Stimulated activated CD8-positive, alpha-beta memory T cell treated with anti-CD3 and anti-CD28 coated beads, Interleukin-2, amount 100 ng/mL, for 1 hour (primary cell): ENCODE results near the gene TK2.

Source experiments
- DNase-seq, 2 donors: peaks; one replicate each; pipeline ENCODE4 v3.0.0-alpha.2; 2020; ENCODE audit warnings: low read depth in 2 of 2

TK2 gene

DNA sequence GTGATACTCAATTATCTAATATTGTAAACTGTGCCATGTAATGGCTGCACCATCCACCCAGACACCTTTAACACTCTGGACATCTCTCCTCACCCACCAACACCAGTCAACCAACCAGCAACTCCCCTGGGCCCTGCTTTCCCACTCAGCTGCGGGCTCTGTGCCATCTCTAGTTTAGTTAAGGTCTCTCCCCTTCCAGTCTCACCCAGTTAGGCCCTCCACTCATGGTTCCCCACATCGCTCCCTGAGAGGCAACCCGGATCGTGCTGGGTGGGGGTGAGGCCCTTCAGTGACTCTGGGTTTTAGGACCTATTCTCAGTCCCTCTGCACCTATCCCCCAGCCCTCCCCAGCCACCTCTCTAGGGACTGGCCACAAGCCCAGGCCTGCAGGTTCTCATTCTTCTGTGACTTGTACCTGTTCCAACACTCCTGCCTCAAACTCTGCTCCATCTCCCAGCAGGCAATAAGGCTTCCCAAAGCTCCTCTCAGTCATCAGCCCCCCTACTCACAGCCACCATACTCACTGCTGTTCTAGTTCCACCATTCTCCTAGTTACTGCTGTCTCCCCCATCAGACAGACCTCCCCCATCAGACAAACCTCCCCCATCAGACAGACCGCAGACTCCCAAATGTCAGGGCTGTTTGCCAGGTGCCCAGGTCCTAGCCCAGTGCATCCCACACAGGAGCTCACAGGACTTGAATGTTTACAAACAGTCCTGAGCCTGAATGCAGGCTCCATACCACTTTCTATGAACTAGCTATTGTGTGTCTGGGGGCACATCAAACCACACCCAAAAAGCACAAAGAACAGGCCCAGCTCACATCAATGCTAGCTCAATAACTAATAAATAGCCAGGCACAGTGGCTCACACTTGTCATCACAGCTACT lies 2.6 kb downstream of the TK2 start:
- DNase-seq = no peak

DNA sequence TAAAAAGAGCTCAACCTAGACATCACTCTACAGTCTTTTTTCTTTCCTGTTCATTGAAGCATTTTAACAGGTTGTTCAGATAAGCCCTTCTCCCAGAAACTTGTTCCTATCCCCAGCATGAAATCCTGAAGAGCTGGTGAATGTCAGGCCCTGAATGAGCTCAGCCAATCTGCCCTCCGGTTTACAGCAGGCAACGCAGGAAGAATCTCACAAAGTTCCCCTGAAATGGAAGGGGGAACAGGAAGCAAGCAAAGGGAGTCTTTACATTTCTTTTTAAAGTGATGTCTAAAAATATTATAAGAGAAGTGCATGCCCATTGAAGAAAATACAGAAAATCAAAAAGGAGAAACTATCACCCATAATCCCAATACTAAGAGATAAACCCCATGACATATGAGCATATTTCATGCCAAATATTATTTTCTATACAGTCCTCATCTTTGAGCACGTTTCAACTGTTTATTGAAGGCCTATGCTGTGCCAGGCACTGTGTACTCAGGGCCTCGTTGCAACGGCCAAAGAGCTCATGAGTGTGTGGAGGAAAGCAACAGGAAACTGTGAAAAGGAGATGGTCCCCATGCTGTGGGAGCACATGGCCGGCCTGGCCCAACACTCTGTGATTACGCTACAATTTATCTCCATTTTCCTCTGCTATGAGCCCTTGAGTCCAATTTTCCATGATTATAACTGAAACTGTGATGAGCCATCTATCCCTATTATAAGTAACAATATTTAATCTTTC lies 5.7 kb downstream of the TK2 start:
- DNase-seq = no peak

DNA sequence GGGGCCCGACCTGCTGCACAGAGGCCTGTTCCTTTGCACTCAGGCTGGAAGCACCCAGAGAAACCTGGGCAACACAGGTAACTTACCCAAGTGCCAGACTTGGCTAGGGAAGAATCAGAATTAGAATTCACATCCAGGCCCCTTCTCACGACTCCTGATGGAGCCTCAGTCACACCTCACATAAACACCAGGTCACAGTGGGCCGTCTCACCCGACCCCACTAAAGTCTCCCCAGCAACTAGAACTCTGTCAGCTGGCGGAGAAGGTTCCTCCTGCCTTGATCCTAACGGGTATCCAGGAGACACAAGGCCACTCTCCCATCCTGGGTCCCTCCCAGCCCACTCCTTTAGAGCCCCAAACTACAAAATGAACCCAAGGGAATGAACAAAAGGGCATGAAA lies 6.4 kb downstream of the TK2 start:
- DNase-seq = no peak

DNA sequence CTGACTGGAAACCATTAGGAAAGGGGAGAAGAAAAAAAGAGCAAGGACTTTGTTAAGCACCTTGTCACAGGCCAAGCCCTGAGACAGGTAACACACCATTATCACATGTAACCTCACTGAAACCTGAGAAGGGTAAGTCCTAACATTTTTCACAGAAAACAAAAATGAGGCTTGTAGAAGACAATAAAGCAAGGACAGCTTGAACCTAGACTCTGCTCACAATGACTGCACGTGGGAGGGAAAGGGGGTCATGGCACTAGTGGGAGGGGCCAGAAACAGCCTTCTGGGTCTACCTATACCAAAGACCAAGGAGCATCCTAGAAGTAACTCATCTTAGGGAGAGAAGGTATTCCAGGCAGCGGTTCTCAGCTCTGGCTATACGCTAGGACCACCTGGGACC lies 7.5 kb downstream of the TK2 start:
- DNase-seq = no peak

DNA sequence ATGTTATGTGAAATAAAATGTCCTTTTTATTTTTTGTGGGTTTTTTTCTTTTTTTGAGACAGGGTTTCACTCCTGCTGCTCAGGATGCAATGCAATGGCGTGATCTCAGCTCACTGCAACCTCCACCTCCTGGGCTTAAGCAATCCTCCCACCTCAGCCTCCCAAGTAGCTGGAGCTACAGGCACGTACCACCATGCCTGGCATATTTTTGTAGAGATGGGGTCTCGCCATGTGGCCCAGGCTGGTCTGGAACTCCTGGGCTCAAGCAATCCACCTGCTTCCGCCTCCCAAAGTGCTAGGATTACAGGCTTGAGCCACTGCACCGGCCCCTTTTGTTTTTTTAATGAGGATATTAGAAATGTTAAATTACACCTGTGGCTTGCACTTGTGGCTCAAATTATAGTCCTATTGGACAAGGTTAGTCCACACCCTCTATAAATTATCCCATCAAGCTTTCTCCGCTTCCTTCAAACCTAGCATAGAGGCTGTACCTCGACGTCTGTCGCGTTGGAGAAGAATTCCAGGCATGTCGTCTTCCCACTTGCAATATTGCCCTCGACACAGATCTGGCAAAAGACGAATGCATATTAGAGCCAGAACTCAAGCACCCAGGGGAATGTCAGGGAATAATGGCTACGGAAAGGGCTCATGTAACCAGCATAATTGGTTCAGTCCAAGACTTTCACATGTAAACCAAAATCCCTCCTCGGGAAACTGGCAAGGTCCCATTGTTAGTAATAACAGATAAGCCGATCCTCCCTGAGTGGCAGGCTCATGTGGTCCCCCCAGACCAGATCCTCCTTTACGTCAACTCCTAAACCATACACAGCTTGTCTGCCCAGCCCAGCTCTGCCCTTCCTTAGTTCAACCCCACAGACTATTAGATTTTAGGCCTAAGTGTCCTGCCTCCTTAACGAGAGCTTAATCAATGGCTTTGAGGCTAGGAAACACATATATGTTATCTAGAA lies 8.2 kb downstream of the TK2 start:
- DNase-seq = no peak

DNA sequence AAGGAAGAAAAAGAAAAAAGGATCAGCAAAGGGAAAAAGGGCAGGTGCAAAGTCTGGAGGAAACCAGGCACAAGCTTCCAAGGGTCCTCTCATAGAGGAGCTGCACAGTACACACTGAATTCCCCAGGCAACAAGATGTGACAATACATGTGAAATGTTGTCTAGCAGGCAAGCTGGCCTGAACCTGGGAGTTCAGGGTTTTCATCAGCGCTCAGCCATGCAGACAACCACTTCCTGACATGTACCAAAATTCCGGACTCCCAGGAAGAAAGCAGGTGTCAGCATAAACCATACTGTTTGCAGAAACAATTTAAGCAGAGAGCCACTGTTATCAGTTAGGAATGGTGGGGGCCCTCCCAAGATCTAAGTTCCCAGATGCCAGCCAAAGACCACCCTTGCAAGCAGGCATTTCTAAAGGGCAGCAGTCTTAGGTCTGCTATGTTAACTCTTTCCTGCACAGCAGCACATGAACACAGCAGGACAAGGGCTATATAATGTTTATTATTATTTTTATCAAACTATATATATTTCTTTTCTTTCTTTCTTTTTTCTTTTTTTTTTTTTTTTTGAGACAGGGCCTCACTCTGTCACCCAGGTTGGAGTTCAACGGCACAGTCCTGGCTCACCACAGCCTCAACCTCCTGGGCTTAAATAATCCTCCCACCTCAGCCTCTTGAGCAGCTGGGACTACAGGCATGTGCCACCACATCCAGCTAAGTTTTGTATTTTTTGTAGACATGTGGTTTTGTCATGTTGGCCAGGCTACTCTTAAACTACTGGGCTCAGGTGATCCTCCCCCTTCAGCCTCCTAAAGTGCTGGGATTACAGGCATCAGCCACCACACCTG lies 10.1 kb downstream of the TK2 start:
- DNase-seq = no peak

DNA sequence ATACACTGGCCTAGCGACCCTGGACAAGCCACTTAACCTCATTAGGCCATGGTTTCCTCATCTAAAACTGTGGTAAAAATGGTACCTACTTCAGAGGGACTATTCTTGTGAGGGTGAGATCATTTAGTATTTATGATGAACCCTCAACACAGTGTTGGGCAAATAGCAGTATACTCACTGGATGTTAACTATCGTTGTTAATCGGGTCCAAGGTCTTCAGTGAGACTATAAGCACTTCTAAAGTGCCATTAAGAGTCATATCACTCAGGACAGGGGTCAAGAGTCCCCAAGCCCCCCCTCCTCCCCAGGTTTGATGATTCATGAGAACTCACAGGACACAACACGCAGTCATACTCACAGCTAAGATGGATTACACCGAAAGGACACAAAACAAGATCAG lies 11.0 kb downstream of the TK2 start:
- no peak for DNase-seq

DNA sequence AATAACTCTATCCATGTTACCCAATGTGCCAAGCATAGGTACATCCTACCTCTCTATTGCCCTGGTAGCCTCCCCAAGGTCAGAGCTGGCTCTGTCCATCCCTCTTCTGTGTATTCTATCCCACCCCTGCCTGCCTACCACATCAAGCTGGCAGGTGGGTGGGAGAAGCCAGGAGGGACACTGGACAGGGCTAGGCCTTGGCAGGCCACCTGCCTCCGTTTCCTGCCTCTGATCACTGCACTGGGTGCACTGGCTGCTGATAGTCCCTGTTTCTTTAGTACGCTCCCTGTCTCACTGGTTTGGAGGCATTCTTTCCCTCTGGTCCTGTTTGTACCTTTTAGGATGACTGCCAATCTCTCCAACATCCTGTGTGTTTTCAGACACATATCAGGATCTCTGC lies 12.7 kb downstream of the TK2 start:
- no peak for DNase-seq

DNA sequence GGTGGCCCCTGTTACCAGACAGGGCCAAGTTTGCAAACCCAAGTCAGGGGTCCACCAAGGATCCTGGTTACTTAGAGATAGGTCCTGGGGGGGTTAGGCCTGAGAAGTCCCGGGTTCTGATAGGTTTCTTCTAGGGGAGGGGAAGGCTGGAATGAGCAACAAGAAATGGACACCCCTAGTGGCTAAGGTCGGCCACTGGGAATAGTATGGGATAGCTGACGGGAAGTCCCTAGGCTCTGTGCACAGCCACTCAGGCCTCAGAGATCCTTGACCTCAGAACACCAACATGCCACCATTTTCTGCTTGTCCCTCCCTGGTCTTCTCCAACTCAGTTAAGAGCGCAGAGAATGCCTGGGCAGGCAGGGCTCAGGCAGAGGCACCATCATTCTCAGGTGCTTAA lies 13.4 kb downstream of the TK2 start:
- DNase-seq = no peak

DNA sequence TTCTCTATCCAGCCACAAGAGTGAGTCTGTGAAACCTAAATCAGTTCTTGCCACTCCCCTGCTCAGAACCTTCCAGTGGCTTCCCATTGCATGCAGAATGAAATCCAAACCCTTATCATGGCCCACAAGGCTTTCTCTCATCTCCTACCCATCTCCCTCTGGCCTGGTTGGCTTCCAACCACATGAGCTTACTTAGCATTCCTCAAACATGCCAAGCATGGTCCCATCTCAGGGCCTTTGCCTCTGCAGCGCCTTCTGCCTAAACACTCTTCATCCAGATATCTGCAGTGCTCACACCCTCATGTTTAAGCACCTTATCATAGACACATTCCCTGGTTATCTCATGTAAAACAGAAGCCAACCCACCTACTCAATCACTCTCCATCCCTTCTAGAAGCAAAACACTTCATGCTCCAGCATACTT lies 15.5 kb downstream of the TK2 start:
- no peak for DNase-seq

DNA sequence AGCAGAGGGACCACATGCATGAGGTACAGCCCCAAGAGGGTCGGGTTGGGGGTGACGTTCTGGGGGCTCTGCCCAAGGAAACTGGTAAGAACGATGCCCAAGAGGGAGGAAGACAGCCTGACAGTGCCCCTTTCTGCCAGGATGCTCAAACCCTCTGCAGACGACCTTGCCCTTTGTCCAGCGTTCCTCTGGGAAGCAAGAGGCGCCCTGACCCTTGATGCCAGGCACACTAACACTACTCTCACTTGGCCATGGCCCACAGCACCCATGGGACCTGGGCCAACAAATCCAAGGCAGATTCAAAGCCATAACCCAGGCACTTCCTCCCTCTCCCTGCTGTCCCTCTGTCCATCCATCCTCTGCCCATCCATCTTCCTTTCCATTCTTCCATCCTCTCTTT lies 20.4 kb downstream of the TK2 start:
- DNase-seq = no peak

DNA sequence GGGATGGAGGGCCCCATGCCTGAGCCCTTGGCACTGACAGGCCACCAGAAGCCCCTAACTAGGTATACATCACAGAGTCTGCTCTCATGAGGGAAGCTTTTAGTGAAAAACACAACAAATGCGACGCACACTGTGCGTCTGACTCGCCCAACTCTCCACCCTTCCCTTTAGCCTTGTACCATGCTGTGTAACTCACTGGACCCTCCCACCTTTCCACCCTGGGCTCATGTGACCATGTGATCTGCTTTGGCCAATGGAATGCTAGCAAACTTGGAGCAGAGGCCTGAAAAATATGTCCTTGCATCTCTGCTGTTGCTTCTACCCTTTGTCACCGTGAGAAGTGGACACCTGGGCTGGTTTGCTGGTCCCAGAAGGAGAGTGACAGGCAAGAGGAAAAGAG lies 21.6 kb downstream of the TK2 start:
- DNase-seq = no peak

DNA sequence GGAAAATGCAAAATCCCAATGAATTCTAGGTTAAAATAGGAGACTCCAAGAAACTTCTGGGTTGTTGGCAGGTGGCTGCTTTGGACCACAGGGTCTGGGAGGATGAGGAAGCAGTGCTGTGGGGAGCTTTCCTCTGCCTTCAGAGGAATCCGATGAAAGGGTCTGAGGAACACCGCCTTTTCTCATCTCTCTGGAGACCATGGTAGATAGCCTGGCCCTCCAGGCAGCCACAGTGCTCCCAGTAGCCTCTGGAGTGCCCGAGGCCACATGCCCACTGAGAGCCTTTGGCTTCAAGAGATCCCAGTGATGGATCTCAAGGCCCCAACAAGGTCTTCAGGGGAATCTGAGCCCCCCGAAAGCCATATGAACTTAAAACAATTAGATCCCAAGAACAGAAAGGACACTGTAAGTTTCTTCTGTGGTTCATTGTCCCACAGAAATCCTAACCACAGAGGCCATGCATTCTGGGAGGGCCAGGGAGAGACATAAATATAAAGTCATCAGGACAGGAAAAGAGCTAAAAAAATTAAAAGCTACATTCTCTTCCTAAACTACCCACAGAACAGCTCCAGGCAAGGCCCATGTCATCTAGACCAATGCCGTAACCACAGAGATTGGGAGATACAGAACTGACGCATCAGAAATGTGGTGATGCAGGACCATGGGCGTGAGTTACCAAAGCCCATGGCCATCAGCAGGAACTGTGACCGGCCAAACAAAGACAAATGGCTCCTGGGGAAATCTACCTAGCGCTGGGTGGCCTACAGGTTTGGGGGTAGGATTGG lies 24.3 kb downstream of the TK2 start:
- no peak for DNase-seq

DNA sequence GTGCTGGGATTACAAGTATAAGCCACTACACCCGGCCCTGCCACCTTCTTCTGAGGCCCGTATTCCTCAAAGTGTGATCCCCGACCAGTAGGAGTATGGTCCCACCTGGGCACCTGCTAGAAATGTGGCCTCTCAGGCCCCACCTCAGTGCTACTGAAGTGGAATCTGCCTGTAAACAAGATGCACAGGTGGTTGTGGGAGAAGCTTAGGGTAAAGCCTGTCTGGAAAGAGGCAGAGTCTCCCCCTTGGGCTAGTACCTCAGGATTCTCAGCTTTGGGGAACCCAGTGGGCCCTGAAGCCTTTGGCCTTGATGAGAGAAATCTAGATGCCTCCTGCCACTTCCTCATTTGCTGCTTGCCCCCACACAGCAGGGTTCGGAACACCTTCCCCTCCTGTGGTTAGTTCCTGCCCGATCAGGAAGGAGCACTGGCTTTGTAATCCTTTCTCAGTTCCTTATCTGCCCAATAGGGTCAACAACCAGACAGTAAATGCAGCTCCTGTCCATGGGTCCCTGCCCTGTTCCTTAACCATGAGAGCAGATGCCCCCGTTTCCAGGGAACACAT lies 25.2 kb downstream of the TK2 start:
- no peak for DNase-seq

DNA sequence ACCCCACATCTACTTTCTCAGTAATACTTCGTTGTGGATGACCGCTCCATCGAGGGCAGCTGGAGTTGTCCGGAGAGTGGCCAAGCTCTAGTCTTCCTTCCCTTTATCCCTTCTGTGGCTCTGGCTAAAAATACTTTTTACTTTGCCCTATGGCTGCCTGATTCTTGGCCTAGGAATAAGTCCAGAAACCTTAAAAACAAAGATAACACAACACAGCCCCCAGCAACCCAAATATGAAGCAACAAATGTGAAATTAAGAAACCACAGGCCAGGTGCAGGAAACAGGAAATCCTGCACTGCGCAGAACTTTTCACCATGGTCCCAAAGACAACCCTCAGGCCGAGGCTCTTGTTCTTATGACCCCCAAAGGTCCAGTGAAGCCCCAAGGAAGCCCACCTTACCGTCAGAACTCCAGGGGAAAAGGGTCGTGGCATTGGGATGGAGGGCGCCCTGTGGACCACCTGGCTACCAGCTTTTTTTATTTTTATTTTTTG lies 26.0 kb downstream of the TK2 start:
- DNase-seq = no peak

DNA sequence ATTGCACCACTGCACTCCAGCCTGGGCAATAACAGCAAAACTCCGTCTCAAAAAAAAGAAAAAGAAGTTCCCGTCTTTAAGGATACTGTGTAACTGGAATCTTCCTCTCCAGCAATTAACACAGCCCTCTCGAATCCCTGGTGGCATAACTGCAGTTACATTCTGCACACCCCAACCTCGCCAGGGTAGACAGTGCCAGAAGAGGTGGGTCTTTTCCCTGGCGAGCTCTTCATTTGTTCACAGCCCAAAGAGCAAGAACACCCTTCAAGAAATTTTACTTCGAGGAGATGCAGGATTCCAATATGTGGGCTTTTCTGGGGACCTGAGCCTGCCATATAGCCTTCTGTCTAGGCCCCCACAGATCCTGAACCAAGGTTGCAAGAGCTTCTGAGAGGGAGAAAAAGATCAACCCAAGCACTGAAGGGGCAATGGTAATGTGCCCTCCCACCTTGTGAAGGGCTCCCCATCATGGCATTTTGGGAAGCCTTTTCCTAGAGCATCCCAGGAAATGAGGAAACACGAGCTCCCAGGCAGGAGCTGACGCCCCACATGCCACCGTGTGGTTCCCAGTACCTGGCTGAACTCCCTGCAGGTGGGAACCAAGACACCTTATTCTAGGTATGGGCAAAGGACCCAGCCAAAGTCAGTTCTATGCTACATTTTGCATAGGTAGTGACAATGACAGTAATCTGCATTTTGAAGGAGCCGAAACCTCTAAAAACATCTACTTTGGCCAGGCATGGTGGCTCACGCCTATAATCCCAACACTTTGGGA lies 26.9 kb downstream of the TK2 start:
- DNase-seq = no peak

DNA sequence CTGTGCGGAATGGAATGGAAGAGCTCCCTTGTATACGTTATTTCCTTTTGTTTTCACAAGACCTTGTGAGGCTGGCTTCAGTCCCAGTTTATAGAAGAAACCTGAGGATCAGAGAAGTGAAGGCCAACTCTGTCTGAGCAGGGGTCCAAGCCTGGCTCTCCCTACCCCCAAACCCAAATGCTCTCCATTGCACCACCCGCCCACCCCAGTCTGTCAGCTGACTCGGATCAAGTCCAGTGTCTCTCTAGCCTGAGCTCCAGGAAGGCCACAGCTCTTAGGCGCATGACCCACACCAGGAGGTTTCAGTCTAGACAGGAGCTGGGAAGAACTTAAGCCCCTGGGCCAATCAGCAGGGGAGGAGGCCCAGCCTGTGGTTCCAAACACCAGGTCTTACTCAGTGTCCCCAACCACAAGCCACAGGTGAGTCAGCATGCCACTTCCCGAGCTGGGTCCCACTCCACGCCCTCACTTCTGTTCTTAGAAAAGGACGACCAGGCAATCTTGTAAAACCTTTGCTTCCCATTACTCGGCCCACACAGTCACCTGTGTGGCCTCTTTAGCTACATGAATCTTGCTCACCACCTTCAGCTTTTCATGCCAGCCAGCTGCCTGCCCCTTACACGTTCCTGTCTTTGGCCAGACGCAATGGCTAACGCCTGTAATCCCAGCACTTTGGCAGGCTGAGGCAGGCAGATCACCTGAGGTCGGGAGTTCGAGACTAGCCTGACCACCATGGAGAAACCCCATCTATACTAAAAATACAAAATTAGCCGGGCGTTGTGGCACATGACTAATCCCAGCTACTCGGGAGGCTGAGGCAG lies 27.8 kb downstream of the TK2 start:
- peak; percentile 85 to 86 for DNase-seq

DNA sequence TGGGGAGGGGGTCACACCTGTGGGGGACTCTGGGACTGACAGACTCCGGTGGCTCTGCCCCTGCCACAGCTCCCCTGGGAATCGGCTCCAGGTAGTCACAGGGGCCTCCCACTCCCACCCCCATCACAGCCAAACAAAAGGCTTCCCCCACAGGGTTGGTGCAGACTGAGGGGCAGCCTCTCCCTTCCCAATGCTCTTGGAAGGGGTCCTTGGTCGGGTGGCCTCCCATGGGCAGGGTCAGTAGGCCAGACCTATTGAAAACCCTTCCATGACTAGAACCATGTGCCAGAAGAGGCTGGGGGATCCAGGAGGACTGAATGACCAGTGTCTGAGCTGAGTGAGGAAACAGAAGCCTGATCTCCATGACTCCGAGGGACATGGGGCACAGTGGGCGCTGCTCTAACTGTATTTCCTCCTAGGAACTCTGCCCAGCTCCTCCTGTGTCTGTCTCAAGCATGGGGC lies 28.6 kb downstream of the TK2 start:
- no peak for DNase-seq
